IMR-90 (cell line): ENCODE data around the gene CYSRT1. TPM values are rescaled to one million over a fixed set of nuclear protein-coding genes. Genes with fewer than 3 reads are reported as not detected.

Experiments used
- CHD1 ChIP-seq: IDR thresholded peaks from 2 replicates; pipeline ENCODE4 v1.6.1; 2012; ENCODE audit warnings: low read depth, low read length, improper control_type of control experiment
- MAFK ChIP-seq: IDR thresholded peaks from 2 replicates; pipeline ENCODE4 v1.6.1; 2012; ENCODE audit warnings: low read depth, low read length, improper control_type of control experiment
- polyA plus RNA-seq, 3 experiments: library from polyadenylated mRNA; depleted of rRNA; stranded (reverse); fragments of >200 nt; gene quantifications; 2 replicates each; pipeline ENCODE4 v1.2.3, GENCODE V29; 2012; ENCODE audit warnings: low replicate concordance in 1 of 3
- total RNA-seq: library from RNA; depleted of rRNA; stranded (reverse); fragments of >200 nt; gene quantifications from 2 replicates; pipeline ENCODE4 v1.2.3, GENCODE V29; 2012

Gene CYSRT1
- total and polyA plus RNA-seq, 2 of the 4 experiments (the other 2 are of a cell fraction) = 0.18 to 0.84 TPM

DNA sequence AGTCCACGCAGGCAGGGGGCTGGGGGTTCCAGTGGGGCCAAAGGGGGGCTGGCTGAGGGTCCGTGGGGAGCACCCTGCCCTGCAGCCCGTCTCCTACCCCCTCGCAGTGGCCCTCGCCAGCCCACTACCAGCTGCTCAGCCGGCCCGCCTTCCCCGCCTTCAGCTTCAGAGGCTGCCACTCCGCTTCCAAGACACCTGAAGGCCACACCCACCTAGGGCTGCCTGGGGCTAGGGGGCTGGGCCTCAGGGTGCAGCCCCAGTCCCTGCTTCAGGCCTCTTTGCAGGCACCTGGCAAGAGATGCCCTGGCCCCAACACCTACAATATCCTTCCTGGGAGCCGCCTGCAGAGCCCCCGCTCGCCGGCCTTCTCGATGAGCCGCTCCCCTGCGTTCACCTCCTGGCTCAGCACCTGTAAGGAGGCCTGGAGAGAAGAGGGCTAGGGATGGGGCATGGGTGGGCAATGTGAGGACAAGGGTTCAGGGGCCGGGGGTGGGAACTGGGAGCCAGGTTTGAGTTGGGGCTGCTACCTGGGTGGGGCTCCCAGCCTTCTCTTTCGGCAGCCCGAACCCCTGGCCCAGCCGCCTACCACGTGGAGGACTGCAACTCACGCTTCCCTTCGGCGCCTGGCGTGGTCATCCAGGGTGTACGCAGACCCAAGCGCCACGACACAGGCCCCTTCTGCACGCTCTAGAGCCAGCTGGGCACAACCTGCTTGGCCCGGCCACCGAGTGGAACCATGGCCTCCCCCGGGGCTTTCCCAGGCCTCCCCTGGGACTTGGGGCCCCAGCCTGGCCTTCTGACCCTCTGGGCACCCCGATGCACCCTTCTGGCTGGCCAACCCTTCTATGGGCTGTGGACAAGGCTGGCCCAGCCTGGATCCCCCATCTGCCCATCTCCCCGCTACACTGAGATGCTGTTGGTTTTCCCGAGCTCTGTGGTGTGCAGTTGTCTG, 27.9 kb downstream of the CYSRT1 start (continued):
- TF ChIP-seq MAFK (no peak), CHD1 (no peak)
